ENCODE results near the gene INPP4B. TPM values are rescaled to one million over a fixed set of nuclear protein-coding genes. Genes with fewer than 3 reads are reported as not detected.

Gene INPP4B
- total and polyA plus RNA-seq, 2 donors (not counting 1 experiment from before 2014, with no cell fraction given), result 0.03 TPM; not detected in 1

DNA sequence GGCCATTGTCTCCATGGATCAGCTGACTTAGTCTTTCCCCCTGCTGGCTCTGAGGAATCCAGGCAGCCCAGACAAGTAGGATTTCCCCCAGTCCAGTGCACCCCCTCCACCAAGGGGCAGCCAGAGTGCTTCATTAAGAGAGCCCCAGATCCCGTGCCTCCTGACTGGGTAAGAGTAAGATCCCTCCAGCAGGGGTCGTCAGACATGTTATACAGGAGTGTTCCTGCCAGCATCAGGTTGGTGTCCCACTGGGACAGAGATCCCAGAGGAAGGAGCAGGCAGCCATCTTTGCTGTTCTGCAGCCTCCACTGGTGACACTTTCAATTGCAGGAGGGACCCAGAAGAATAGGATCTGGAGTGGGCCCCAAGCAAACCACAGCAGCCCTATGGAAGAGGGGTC, 29.0 kb upstream of the INPP4B start:
- Mint-ChIP-seq H3K4me1 (no peaks in the 10 kb centered on the region), H3K4me3 (no peak overlapping the region), H3K27ac (no peak overlapping the region), H3K27me3 (no peaks in the 10 kb centered on the region), H3K9me3 (ENCODE audit: insufficient read depth) (no peaks in the 10 kb centered on the region)
- intact Hi-C loops (cut with micrococcal nuclease), result no loop called here
- H3K9ac ChIP-seq (ENCODE audit: low read length), result no peak overlapping the region
- ChIA-PET POLR2A (no interaction called here), CTCF (no interaction called here)
- no peaks in the 10 kb centered on the region for H3K9me3 ChIP-seq (ENCODE audit: control extremely low read depth in 1 of 3, control insufficient read depth in 2 of 3, insufficient read depth in 1 of 3, low read length in 2 of 3)
- H4K20me1 ChIP-seq (ENCODE audit: control insufficient read depth, insufficient read depth, low read length, poor library complexity, severe bottlenecking), result no peaks in the 10 kb centered on the region
- H2AFZ ChIP-seq (ENCODE audit: insufficient read depth, low read depth, low read length, poor library complexity, severe bottlenecking), result no peak overlapping the region
- H3K79me2 ChIP-seq (ENCODE audit: control insufficient read depth, insufficient read depth, low read length), result no peaks in the 10 kb centered on the region
- TF ChIP-seq, protein P1, sequence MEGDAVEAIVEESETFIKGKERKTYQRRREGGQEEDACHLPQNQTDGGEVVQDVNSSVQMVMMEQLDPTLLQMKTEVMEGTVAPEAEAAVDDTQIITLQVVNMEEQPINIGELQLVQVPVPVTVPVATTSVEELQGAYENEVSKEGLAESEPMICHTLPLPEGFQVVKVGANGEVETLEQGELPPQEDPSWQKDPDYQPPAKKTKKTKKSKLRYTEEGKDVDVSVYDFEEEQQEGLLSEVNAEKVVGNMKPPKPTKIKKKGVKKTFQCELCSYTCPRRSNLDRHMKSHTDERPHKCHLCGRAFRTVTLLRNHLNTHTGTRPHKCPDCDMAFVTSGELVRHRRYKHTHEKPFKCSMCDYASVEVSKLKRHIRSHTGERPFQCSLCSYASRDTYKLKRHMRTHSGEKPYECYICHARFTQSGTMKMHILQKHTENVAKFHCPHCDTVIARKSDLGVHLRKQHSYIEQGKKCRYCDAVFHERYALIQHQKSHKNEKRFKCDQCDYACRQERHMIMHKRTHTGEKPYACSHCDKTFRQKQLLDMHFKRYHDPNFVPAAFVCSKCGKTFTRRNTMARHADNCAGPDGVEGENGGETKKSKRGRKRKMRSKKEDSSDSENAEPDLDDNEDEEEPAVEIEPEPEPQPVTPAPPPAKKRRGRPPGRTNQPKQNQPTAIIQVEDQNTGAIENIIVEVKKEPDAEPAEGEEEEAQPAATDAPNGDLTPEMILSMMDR (IDR thresholded peaks at IDR 0.05), result no peak
- no peak for TF ChIP-seq EZH2 (IDR thresholded peaks at IDR 0.05; ENCODE audit: borderline replicate concordance, insufficient read depth, low read depth, low read length, poor library complexity, severe bottlenecking)
- H3K27ac ChIP-seq (ENCODE audit: low read length in 2 of 2), result no peak overlapping the region
- no peak overlapping the region for H3K4me2 ChIP-seq (replicated peaks; ENCODE audit: low read depth, low read length, poor library complexity, severe bottlenecking)
- no peaks in the 10 kb centered on the region for H3K36me3 ChIP-seq (replicated peaks in 1 of 2; ENCODE audit: control extremely low read depth in 1 of 2, control insufficient read depth in 1 of 2, extremely low read depth in 1 of 2, insufficient read depth in 2 of 2, low read length in 1 of 2)
- no peak for ATAC-seq (ENCODE audit: low read depth)
- no peaks in the 10 kb centered on the region for H3K27me3 ChIP-seq (replicated peaks in 1 of 4; ENCODE audit: control extremely low read depth in 1 of 4, control insufficient read depth in 3 of 4, insufficient read depth in 4 of 4, low read length in 3 of 4)
- 88% methylated on average over 2 of the region's 2 CpGs for WGBS (ENCODE audit: insufficient coverage)
- H3K4me3 ChIP-seq (ENCODE audit: control extremely low read depth in 1 of 5, extremely low read depth in 1 of 5, insufficient read depth in 1 of 5, low read depth in 2 of 5, low read length in 4 of 5), result no peak overlapping the region
- no peak for DNase-seq
- H3K4me1 ChIP-seq (ENCODE audit: control insufficient read depth in 2 of 2, insufficient read depth in 2 of 2, low read length in 2 of 2), result no peaks in the 10 kb centered on the region

DNA sequence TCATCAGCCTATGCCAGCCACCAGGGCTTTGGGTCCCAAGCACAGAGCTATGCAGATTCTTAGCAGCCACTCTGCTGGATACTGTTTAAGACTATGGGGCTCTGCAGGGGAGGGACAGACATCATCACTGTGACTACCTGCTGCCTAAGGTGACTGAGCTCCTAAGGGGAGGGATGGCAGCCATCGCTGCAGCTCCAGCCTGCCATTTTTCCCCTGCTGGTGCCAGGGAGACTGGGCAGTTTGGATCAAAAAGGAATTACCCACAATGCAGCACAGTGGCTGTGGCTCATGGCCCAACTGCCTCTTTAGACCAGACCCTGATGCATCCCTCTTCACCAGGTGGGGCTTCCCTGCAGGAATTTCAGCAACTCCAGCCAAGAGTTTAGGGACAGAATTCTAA, 28.6 kb upstream of the INPP4B start:
- no peaks in the 10 kb centered on the region for H4K20me1 ChIP-seq (ENCODE audit: control insufficient read depth, insufficient read depth, low read length, poor library complexity, severe bottlenecking)
- no peak overlapping the region for H3K27ac ChIP-seq (ENCODE audit: low read length in 2 of 2)
- no peaks in the 10 kb centered on the region for H3K4me1 Mint-ChIP-seq
- H3K27ac Mint-ChIP-seq, result no peak overlapping the region
- no peaks in the 10 kb centered on the region for H3K9me3 ChIP-seq (ENCODE audit: control extremely low read depth in 1 of 3, control insufficient read depth in 2 of 3, insufficient read depth in 1 of 3, low read length in 2 of 3)
- no peak overlapping the region for H2AFZ ChIP-seq (ENCODE audit: insufficient read depth, low read depth, low read length, poor library complexity, severe bottlenecking)
- no peak overlapping the region for H3K4me3 ChIP-seq (ENCODE audit: control extremely low read depth in 1 of 5, extremely low read depth in 1 of 5, insufficient read depth in 1 of 5, low read depth in 2 of 5, low read length in 4 of 5)
- no peaks in the 10 kb centered on the region for H3K36me3 ChIP-seq (replicated peaks in 1 of 2; ENCODE audit: control extremely low read depth in 1 of 2, control insufficient read depth in 1 of 2, extremely low read depth in 1 of 2, insufficient read depth in 2 of 2, low read length in 1 of 2)
- no peaks in the 10 kb centered on the region for H3K27me3 Mint-ChIP-seq
- DNase-seq (no peak), ATAC-seq (ENCODE audit: low read depth) (no peak)
- intact Hi-C loops (cut with micrococcal nuclease), result no loop called here
- CTCF ChIA-PET, result no interaction called here
- TF ChIP-seq, protein P1 (IDR thresholded peaks at IDR 0.05), result no peak
- no peak for TF ChIP-seq EZH2 (IDR thresholded peaks at IDR 0.05; ENCODE audit: borderline replicate concordance, insufficient read depth, low read depth, low read length, poor library complexity, severe bottlenecking)
- POLR2A ChIA-PET, result no interaction called here
- H3K9me3 Mint-ChIP-seq (ENCODE audit: insufficient read depth), result no peaks in the 10 kb centered on the region
- no peaks in the 10 kb centered on the region for H3K27me3 ChIP-seq (replicated peaks in 1 of 4; ENCODE audit: control extremely low read depth in 1 of 4, control insufficient read depth in 3 of 4, insufficient read depth in 4 of 4, low read length in 3 of 4)
- 100% methylated on average over 1 of the region's 1 CpG for WGBS (ENCODE audit: insufficient coverage)
- H3K4me1 ChIP-seq (ENCODE audit: control insufficient read depth in 2 of 2, insufficient read depth in 2 of 2, low read length in 2 of 2), result no peaks in the 10 kb centered on the region
- no peak overlapping the region for H3K4me2 ChIP-seq (replicated peaks; ENCODE audit: low read depth, low read length, poor library complexity, severe bottlenecking)
- H3K79me2 ChIP-seq (ENCODE audit: control insufficient read depth, insufficient read depth, low read length), result no peaks in the 10 kb centered on the region
- no peak overlapping the region for H3K4me3 Mint-ChIP-seq
- H3K9ac ChIP-seq (ENCODE audit: low read length), result no peak overlapping the region

Measured in B cell (primary cell).